Esophagus (tissue), 2 donors: ENCODE measurements around the gene TNFSF12. TPM values are rescaled to one million over a fixed set of nuclear protein-coding genes. Genes with fewer than 3 reads are reported as not detected.
A peak's percentile ranks its signal among the peaks of the same experiment; 100 is the strongest.

Experiments used
- H3K27ac ChIP-seq, 2 donors: one replicate each; pipeline ENCODE4 v1.5.1; 2013; ENCODE audit warnings: low read depth in 2 of 2, mild to moderate bottlenecking in 2 of 2, inconsistent platforms in 1 of 2, low read length in 1 of 2, moderate library complexity in 1 of 2
- H3K27me3 ChIP-seq, 2 donors: one replicate each; pipeline ENCODE4 v1.6.1; 2013; ENCODE audit warnings: low read length in 2 of 2, control low read depth in 1 of 2, mild to moderate bottlenecking in 1 of 2; ENCODE audit not compliant: insufficient read depth in 2 of 2, control insufficient read depth in 1 of 2
- H3K36me3 ChIP-seq, 2 donors: one replicate each; pipeline ENCODE4 v1.6.1; 2013; ENCODE audit warnings: low read length in 1 of 2; ENCODE audit not compliant: control insufficient read depth in 2 of 2, insufficient read depth in 2 of 2
- H3K4me1 ChIP-seq, 2 donors: one replicate each; pipeline ENCODE4 v1.6.1; 2013; ENCODE audit warnings: low read length in 1 of 2; ENCODE audit not compliant: control insufficient read depth in 2 of 2, insufficient read depth in 2 of 2
- H3K4me3 ChIP-seq, 2 donors: one replicate each; pipeline ENCODE4 v1.5.1; 2013; ENCODE audit warnings: low read length in 2 of 2, mild to moderate bottlenecking in 2 of 2, low read depth in 1 of 2, moderate library complexity in 1 of 2
- H3K9me3 ChIP-seq, 2 donors: one replicate each; pipeline ENCODE4 v1.6.1; 2013; ENCODE audit warnings: mild to moderate bottlenecking in 2 of 2, low read depth in 1 of 2, low read length in 1 of 2, moderate library complexity in 1 of 2; ENCODE audit not compliant: control insufficient read depth in 2 of 2, insufficient read depth in 1 of 2
- WGBS, 2 donors: extraction: QIAGEN DNeasy Blood & Tissue Kit; methylation state at CpG; one replicate each; pipeline ENCODE4 v1.1.7; 2013; 5-methylcytosine and 5-hydroxymethylcytosine counted together
- polyA plus RNA-seq, 2 donors: library from polyadenylated mRNA; stranded (reverse); fragments of 200-250 nt; gene quantifications; one replicate each; pipeline ENCODE4 v1.2.3, GENCODE V29; 2013
- donor health status: healthy with polysubstance abuse.
- donor health status: Bipolar disorder and iron deficiency.

TNFSF12 gene
- polyA plus RNA-seq, 2 donors = 8.0 to 13.0 TPM

DNA sequence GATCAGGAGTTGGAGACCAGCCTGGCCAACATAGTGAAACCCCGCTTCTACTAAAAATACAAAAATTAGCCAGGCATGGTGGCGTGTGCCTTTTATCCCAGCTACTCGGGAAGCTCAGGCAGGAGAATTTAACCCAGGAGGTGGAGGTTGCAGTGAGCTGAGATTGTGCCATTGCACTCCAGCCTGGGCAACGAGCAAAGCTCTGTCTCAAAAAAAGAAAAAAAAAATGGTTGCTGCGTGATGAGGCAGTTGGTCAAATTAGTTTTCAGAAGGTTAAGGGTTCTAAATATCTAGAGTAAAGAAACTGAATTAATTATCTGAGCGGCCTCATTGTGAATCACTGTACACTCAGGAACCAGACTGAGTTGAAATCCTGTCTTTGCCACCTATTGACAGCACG is 27.1 kb downstream of the TNFSF12 start:
- H3K27ac ChIP-seq = peak overlapping the region; percentile 14 to 98
- 62 to 70% methylated on average over 7 of the region's 7 CpGs for WGBS, 2 donors

DNA sequence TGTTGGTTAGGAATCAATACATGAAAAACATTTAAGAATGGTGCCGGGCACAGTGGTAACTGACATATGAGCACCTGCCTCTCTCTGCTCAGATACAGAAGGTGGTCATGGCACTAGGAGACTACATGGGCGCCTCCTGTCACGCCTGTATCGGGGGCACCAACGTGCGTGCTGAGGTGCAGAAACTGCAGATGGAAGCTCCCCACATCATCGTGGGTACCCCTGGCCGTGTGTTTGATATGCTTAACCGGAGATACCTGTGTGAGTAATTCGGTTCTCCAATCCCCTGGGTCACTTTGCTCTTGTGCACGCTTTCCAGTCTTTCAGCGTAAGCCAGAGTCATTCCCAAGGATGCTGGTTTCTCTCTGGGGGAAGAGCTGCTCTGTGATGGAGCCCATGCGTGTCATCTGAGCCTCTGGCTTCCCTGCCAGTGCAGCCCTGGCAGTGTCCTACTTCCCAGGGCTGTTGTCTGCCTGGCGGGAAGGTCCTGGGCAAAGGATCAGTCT is 27.6 kb downstream of the TNFSF12 start:
- 78 to 81% methylated on average over 14 of the region's 14 CpGs for WGBS, 2 donors
- Histone ChIP-seq H3K4me3 (no peak overlapping the region), H3K4me1 (peaks cover 0 to 26% of the 10 kb centered on the region in 2 donors), H3K27ac (peak overlapping the region in 1 of 2 donors; percentile 61), H3K36me3 (peaks cover 24 to 42% of the 10 kb centered on the region in 2 donors), H3K27me3 (no peaks in the 10 kb centered on the region), H3K9me3 (no peaks in the 10 kb centered on the region)

More for the DNA sequence above, 27.1 kb downstream of the TNFSF12 start:
- no peaks in the 10 kb centered on the region for H3K27me3 ChIP-seq
- peak overlapping the region in 1 of 2 donors; percentile 20 for H3K4me3 ChIP-seq
- H3K9me3 ChIP-seq = no peaks in the 10 kb centered on the region
- peaks cover 24 to 42% of the 10 kb centered on the region in 2 donors for H3K36me3 ChIP-seq
- peaks cover 0 to 23% of the 10 kb centered on the region in 2 donors for H3K4me1 ChIP-seq

DNA sequence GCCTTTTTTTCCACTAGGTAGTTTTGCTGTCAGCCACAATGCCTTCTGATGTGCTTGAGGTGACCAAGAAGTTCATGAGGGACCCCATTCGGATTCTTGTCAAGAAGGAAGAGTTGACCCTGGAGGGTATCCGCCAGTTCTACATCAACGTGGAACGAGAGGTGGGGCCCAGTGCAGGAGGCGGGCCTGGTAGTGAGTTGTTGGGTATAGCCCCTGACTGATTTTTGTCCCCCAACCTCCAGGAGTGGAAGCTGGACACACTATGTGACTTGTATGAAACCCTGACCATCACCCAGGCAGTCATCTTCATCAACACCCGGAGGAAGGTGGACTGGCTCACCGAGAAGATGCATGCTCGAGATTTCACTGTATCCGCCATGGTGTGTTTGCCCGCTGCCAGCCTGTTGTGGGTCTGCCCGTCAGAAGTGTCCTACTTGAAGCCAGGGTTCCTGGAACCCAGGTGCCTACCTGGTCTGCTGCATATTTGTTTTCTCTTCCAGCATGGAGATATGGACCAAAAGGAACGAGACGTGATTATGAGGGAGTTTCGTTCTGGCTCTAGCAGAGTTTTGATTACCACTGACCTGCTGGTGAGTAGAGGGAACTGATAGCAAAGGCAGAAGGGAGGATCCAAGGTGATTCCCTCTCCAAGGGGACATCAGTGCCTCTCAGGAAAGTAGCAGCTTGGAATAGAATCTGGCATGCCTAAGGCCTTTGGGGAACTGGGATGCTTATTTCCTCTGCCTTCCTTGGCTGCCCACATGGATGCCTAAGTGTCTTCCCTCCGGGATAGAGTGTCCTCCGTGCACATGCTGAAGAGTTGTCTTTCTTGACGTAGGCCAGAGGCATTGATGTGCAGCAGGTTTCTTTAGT is 28.7 kb downstream of the TNFSF12 start:
- Histone ChIP-seq H3K4me1 (peaks cover 0 to 32% of the 10 kb centered on the region in 2 donors), H3K27ac (peak overlapping the region; percentile 2 to 50), H3K9me3 (no peaks in the 10 kb centered on the region), H3K27me3 (no peaks in the 10 kb centered on the region), H3K36me3 (peaks cover 24 to 42% of the 10 kb centered on the region in 2 donors), H3K4me3 (no peak overlapping the region)
- 71 to 75% methylated on average over 17 of the region's 17 CpGs for WGBS, 2 donors

DNA sequence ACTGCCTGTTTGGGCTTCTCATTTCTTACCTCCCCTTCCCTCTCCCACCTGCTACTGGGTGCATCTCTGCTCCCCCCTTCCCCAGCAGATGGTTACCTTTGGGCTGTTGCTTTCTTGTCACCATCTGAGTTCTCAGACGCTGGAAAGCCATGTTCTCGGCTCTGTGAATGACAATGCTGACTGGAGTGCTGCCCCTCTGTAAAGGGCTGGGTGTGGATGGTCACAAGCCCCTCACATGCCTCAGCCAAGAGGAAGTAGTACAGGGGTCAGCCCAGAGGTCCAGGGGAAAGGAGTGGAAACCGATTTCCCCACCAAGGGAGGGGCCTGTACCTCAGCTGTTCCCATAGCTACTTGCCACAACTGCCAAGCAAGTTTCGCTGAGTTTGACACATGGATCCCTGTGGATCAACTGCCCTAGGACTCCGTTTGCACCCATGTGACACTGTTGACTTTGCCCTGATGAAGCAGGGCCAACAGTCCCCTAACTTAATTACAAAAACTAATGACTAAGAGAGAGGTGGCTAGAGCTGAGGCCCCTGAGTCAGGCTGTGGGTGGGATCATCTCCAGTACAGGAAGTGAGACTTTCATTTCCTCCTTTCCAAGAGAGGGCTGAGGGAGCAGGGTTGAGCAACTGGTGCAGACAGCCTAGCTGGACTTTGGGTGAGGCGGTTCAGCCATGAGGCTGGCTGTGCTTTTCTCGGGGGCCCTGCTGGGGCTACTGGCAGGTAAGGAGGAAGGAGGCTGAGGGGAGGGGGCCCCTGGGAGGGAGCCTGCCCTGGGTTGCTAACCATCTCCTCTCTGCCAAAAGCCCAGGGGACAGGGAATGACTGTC is 30.4 kb downstream of the TNFSF12 start, which contains the start of gene CD68:
Gene CD68 (plus strand): TSS at position 638 of the 833 bp plus-strand sequence. CDS start 40 bp downstream, at position 678.
- Histone ChIP-seq H3K9me3 (no peaks in the 10 kb centered on the region), H3K27ac (peak within 1 kb of the TSS; percentile 96 to 99), H3K4me3 (peak within 1 kb of the TSS; percentile 23 to 46), H3K4me1 (peaks cover 6 to 40% of the 10 kb centered on the region in 2 donors), H3K27me3 (no peaks in the 10 kb centered on the region), H3K36me3 (peaks cover 21 to 42% of the 10 kb centered on the region in 2 donors)
- 14 to 16% methylated on average over 7 of the region's 7 CpGs for WGBS, 2 donors

GRCh38 chr17:7579834-7580603 is 31.2 kb downstream of the TNFSF12 start:
- Histone ChIP-seq H3K4me3 (peak overlapping the region; percentile 23 to 46), H3K9me3 (no peaks in the 10 kb centered on the region), H3K27me3 (no peaks in the 10 kb centered on the region), H3K4me1 (peaks cover 6 to 41% of the 10 kb centered on the region in 2 donors), H3K36me3 (peaks cover 18 to 36% of the 10 kb centered on the region in 2 donors), H3K27ac (peak overlapping the region; percentile 96 to 99)
- WGBS, 2 donors = 57 to 65% methylated on average over 12 of the region's 12 CpGs

GRCh38 chr17:7580604-7581575 is 32.0 kb downstream of the TNFSF12 start:
- H3K27ac ChIP-seq = peak overlapping the region; percentile 96 to 99
- 67 to 72% methylated on average over 23 of the region's 23 CpGs for WGBS, 2 donors
- peaks cover 11 to 29% of the 10 kb centered on the region in 2 donors for H3K36me3 ChIP-seq
- no peaks in the 10 kb centered on the region for H3K9me3 ChIP-seq
- H3K4me3 ChIP-seq = peak overlapping the region; percentile 23 to 46
- no peaks in the 10 kb centered on the region for H3K27me3 ChIP-seq
- H3K4me1 ChIP-seq = peaks cover 6 to 41% of the 10 kb centered on the region in 2 donors

GRCh38 chr17:7582396-7583252 is 33.8 kb downstream of the TNFSF12 start:
- 83% methylated on average over 29 to 36 of the region's 36 CpGs for WGBS, 2 donors
- Histone ChIP-seq H3K4me1 (peaks cover 9 to 40% of the 10 kb centered on the region in 2 donors), H3K36me3 (peaks cover 5 to 15% of the 10 kb centered on the region in 2 donors)

More at GRCh38 chr17:7582396-7583252, 33.8 kb downstream of the TNFSF12 start:
- Histone ChIP-seq H3K9me3 (no peaks in the 10 kb centered on the region), H3K27me3 (no peaks in the 10 kb centered on the region), H3K27ac (peak overlapping the region; percentile 97 to 100), H3K4me3 (peak overlapping the region; percentile 65 to 68)
